Testis (tissue), 2 donors: ENCODE data around the gene PTPRN2.

Experiments used
- CTCF ChIP-seq, 3 experiments: fragments of 450-650 bp in 2 of 3; fragments of 200-600 bp in 1 of 3; sonication (generic) in 1 of 3; IDR thresholded peaks; one replicate each; pipeline ENCODE4 v1.5.1; 2016 to 2019; ENCODE audit warnings: antibody characterized with exemption in 3 of 3, mild to moderate bottlenecking in 2 of 3, moderate library complexity in 1 of 3
- POLR2A ChIP-seq: fragments of 450-650 bp; IDR thresholded peaks from one replicate; pipeline ENCODE4 v1.6.1; 2017; ENCODE audit warnings: antibody characterized with exemption, mild to moderate bottlenecking, moderate library complexity

GRCh38 chr7:158248816-158249215 is 338.8 kb downstream of the PTPRN2 start:
- TF ChIP-seq CTCF (IDR thresholded peaks at IDR 0.05), result no peak
- TF ChIP-seq POLR2A, result no peak
